Frontal cortex (tissue), 4 donors: ENCODE results near the gene CDK5RAP2. TPM values are rescaled to one million over a fixed set of nuclear protein-coding genes. Genes with fewer than 3 reads are reported as not detected.
"Not testable (repeated sequence)": the region's sequence is repeated elsewhere in the genome, so short reads cannot be mapped to it uniquely, and the experiment has no call there.

ENCODE experiments used
- DNase-seq, 2 donors: peaks; one replicate each; pipeline ENCODE4 v3.0.0; 2012; ENCODE audit warnings: low spot score in 2 of 2
- FAIRE-seq: peaks from 2 replicates; lab custom pipeline; 2012; peaks lifted over from hg19 to GRCh38; lab: Jason Lieb, UNC
- total RNA-seq: library from RNA; depleted of rRNA; stranded (reverse); fragments of >200 nt; gene quantifications from one replicate; pipeline ENCODE4 v1.2.3, GENCODE V29; 2014
- donor health status: control.
- donor health status: control.
- donor health status: control.

Gene CDK5RAP2
- total RNA-seq, 1 donor from 2014 or later, result 41.2 TPM

- FAIRE-seq (no peak), DNase-seq (no peak)
Measured at GRCh38 chr9:120555839-120556238, 24.1 kb downstream of the CDK5RAP2 start.

GRCh38 chr9:120552210-120552704 lies 27.7 kb downstream of the CDK5RAP2 start:
- DNase-seq, FAIRE-seq: not testable (repeated sequence)

DNA sequence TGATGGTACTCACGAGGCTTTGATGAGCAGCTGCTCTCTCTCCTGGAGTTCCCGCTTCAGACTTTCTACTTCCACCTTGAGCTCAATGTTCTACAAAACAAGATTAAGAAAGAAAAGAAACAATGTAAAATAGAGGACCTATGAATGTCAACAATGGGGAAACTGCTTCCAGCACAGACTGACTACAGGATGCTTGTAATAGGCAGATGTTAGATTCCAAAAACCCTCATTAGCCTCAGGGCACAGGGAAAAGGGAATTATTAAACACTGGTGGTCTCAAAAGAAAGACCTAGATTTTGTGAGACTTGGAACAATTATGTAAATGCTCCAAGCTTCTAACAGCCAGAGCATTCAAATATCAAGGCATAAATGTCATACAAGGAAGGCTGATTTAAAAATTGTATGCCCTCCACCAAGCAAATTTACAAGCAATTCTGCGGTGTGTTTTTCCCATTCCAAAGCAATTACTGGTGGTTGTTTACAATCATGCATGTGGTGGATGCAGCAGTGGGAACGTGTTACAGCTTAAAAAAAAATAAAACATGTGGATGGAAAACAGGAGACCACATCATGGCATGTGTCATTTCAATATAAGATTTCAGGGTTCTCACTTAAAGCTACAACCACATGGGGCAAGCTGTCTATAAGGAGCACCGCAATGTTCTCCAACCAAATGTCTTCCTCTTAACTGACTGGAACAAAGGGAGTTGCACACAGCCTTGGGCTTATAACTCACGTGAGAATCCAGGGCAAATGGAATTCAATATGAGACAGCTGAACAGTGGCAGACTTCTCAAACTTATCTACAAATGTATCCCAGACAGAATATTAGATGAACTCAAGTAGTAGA lies 34.0 kb downstream of the CDK5RAP2 start:
- DNase-seq (no peak), FAIRE-seq (no peak)

DNA sequence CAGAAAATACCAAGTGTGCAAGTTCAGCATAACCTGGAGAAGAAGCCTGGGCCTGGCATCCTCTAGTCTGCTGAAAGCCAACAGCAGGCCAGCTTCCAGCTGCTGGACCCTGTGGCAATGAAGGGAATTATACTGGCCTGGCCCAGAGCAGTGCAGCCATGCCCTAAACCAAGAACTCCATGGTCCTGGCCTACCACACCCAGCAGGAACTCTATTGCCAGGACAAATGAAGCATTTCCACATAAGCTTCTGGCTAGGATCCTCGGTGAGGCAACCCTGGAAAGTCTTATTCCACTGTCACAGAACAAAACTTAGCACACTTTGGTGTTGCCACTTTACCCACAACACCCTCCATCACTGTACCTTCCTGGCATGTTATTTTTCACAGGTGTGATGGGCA lies 35.5 kb downstream of the CDK5RAP2 start:
- no peak for DNase-seq
- no peak for FAIRE-seq

DNA sequence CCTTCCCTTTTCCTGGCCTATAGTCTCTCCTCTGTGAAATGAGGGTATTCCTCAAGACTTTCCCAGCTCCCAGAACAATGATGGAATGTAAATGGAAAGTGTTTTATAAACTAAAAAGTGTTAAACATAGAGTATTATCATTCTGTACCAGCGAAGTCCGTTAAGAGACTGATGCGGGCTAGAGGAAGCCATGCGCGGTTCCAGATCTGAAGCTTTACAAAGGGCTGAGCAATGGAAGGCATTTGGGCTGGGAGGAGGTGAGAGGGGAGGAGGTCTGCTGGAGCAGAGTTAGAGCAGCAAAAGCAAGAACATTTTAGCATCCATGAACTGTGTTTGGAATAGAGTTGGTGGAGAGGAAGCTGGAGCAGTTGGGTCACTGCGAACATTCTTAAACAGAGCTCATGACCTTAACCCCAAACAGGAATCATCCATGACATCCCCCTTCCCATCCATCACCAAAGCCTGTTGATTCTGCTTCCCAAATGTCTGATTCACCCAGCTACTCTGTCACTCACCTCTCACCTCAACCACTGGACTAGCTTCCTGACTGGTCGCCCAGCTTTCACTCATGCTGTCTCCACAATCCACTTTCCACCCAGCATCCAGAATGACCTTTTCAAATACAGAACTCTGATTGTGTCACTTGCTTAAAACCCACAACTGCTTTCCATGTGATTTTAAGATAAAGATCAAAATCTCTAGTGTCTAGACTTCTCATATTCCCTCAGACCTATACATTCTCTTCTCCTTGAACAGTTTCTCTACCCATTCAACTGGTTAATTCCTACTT lies 37.1 kb downstream of the CDK5RAP2 start:
- FAIRE-seq (no peak), DNase-seq (no peak)

DNA sequence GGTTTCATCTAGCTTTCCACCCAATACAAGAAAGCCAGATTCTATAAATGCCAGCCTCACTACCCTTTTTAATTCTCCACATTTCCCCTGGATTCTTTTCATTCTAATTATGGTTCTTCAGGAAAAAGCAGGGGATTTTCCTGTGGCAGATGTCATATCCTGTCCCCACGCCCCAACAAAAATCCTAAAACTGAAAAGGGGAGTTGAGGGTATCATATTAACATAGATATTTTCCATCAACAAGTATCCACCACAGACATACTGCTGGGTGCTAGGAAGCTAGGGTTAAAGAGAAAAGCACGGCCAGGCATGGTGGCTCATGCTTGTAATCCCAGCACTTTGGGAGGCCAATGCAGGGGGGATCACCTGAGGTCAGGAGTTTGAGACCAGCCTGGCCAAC lies 38.0 kb downstream of the CDK5RAP2 start:
- no peak for DNase-seq
- no peak for FAIRE-seq

GRCh38 chr9:120539951-120540350 lies 40.0 kb downstream of the CDK5RAP2 start:
- DNase-seq, result no peak
- FAIRE-seq, result no peak

- FAIRE-seq, result no peak
- DNase-seq, result no peak
Measured at GRCh38 chr9:120538339-120538738, 41.6 kb downstream of the CDK5RAP2 start.

- DNase-seq (no peak), FAIRE-seq (no peak)
Measured at GRCh38 chr9:120536949-120537640, 42.9 kb downstream of the CDK5RAP2 start.

DNA sequence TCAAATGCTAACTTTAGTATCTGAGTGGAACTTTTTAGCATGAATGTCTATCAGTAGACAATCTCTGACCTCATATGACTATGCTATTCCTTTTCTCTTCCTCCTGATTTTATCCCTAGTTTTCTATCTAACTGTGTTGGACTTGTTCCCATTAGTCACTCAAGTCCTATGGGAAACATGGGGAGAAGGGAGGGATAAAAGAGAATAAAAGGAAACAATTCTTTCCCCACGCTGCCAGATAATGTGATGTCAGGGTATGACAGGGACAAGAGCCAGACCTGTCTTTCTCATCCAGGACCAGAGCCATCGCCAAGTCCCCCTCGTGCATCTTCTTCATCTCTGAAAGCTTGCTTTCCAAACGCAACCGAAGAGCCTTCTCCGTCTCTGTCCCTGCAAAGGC lies 43.9 kb downstream of the CDK5RAP2 start:
- DNase-seq (no peak), FAIRE-seq (no peak)

DNA sequence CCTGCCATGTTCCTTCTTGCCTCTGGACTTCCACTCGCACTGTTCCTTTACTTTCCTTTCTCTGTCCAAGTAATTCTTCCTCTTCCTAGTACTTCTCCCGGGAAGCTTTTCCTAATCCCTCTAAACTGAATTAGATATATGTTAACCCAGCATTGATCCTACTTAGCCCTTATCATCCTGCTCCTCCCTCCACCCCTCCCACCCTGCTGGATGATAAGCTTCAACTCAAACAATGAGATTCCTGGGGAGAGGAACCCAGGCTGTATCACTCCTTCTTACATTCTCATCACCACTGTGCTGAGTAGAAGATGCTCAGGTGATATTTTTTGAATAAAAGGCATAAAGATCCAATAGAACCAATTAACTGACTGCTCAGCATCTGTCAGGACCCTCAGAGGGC lies 45.7 kb downstream of the CDK5RAP2 start:
- FAIRE-seq, result no peak
- DNase-seq, result no peak

DNA sequence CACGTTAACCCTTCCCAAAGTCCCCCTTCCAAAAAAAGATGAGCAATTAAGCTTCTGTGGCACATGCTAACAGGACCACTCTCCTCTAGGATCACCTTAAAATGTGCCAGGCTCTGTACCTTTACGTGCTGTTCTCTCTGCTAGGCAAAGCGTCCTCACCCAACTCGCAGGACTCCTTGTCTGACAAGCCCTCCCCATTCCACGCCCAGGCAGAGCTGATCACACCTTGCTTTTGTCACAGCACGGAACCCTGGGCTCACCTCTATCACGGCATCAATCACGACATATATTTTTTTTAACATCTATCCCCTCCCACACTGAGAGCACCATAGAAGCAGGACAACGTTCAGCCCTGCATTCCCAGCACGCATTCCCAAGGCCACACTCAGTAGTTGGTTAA lies 47.1 kb downstream of the CDK5RAP2 start:
- no peak for FAIRE-seq

DNA sequence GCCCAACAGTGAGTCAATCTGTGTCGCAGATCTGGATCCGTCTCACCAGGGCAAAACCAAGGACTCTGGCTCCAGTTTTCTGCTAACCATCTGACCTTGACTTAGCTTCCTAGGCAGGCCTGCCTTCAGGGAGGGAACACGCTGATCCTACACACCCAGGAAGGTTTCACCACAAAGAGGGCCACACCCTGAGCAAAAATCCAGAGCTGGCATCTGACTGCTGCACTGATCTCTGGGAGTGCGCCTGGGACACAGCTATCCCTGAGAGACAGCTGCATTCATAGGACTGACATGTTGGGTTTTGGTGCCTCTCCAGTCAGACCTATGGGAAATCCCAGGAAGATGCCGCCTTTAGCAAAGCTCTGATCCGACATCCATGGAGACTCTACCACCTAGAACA lies 47.5 kb downstream of the CDK5RAP2 start:
- no peak for FAIRE-seq
- no peak for DNase-seq

More for the DNA sequence above, 47.1 kb downstream of the CDK5RAP2 start:
- DNase-seq, result no peak

- DNase-seq, result peak in 1 of 2 donors; percentile 38
Measured at GRCh38 chr9:120531683-120532300, 48.2 kb downstream of the CDK5RAP2 start.

GRCh38 chr9:120530220-120530832 lies 49.6 kb downstream of the CDK5RAP2 start:
- DNase-seq, FAIRE-seq: not testable (repeated sequence)

More at GRCh38 chr9:120531683-120532300, 48.2 kb downstream of the CDK5RAP2 start:
- FAIRE-seq, result no peak

DNA sequence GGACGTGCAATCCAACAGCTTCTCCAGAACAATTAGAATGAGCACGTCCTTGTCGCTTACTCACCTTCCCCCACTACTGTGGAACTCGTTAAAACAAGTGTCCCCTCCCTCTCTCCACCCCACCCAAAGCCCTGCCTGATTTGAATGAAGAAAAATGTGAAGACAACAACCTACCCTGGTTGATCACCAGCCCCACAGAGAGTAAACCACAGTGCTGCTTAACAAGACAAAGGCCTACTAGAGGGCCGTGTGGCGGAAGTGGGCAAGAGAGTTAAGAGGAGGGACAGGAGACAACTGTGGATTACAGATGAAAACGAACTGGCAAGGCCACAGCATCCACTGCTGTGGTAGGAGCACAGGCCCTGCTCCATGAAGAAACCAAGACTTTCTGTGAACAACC lies 51.1 kb downstream of the CDK5RAP2 start:
- DNase-seq, result no peak
- no peak for FAIRE-seq

- DNase-seq (no peak), FAIRE-seq (no peak)
Measured at GRCh38 chr9:120528327-120528726, 51.6 kb downstream of the CDK5RAP2 start.

DNA sequence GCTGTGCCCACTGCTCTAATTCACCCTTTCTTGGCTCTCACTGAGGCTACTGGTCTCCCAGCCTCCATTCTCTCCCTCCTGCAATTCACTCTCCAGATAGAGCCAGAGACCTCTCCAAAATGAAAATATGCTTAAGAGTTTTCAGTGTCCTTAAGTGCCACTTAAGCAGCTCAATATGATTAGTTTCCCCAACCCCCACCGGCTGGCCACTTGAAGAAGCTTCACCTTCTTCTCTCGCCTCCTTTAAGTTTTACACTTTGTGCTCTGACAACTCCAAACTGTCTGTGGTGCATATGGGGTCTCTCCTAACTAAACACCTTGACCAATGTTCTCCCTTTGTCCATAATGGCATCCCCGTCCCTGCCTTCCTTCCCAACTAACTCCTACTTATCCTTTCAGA lies 53.4 kb downstream of the CDK5RAP2 start:
- DNase-seq (no peak), FAIRE-seq (no peak)

DNA sequence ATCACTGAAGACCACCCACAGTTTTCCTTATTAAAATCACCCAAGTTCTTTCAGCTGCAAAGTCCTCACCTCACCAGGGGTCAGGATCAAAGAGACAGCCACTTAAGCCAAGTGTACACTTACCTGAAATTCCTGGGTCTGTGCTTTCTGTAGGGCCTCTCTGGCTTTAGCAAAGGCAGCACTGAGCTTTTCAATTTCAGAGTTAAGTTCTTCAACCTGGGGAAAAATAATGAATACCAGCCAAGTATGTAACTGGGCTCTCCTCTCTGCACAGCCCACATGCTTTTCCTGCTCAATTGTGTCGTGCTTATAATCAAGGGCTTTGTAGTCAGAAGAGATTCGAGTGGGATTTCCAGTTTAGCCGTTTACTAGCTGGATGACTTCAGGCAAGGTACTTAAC lies 55.1 kb downstream of the CDK5RAP2 start:
- no peak for FAIRE-seq
- DNase-seq, result no peak
